Astrocyte (in vitro differentiated cells and primary cell): ENCODE measurements around the gene ADGRG7. TPM values are rescaled to one million over a fixed set of nuclear protein-coding genes. Genes with fewer than 3 reads are reported as not detected.

Experiments
- DNase-seq: peaks from one replicate; pipeline ENCODE4 v3.0.0-alpha.2; 2010; ENCODE audit warnings: low read depth
- FAIRE-seq: peaks from 2 replicates; lab custom pipeline; 2011; peaks lifted over from hg19 to GRCh38; lab: Jason Lieb, UNC
- H2AFZ ChIP-seq: 2 replicates; pipeline ENCODE4 v1.6.0; 2012; ENCODE audit warnings: low read depth, low read length, inconsistent platforms
- H3K27ac ChIP-seq: 2 replicates; pipeline ENCODE4 v1.5.1; 2011; ENCODE audit warnings: low read depth, low read length, inconsistent platforms
- H3K27me3 ChIP-seq: 2 replicates; pipeline ENCODE4 v1.6.0; 2011; ENCODE audit warnings: low read length, inconsistent platforms; ENCODE audit not compliant: insufficient read depth
- H3K36me3 ChIP-seq: 2 replicates; pipeline ENCODE4 v1.5.1; 2011; ENCODE audit warnings: low read length, inconsistent platforms; ENCODE audit not compliant: insufficient read depth
- H3K4me1 ChIP-seq: 2 replicates; pipeline ENCODE4 v1.5.1; 2011; ENCODE audit warnings: low read length, inconsistent platforms; ENCODE audit not compliant: insufficient read depth
- H3K4me2 ChIP-seq: 2 replicates; pipeline ENCODE4 v1.6.0; 2012; ENCODE audit warnings: low read length, inconsistent platforms
- H3K4me3 ChIP-seq: 2 replicates; pipeline ENCODE4 v1.5.1; 2011; ENCODE audit warnings: low read depth, mild to moderate bottlenecking, low read length, inconsistent platforms; ENCODE audit not compliant: insufficient read depth
- H3K79me2 ChIP-seq: 2 replicates; pipeline ENCODE4 v1.6.0; 2012; ENCODE audit warnings: mild to moderate bottlenecking, low read length, inconsistent platforms; ENCODE audit not compliant: insufficient read depth
- H3K9ac ChIP-seq: 2 replicates; pipeline ENCODE4 v1.6.0; 2012; ENCODE audit warnings: mild to moderate bottlenecking, low read length, inconsistent platforms
- H3K9me3 ChIP-seq: 2 replicates; pipeline ENCODE4 v1.5.1; 2012; ENCODE audit warnings: low read depth, mild to moderate bottlenecking, low read length, inconsistent platforms; ENCODE audit not compliant: insufficient read depth
- H4K20me1 ChIP-seq: 2 replicates; pipeline ENCODE4 v1.6.0; 2012; ENCODE audit warnings: low read length, inconsistent platforms; ENCODE audit not compliant: insufficient read depth
- H3K27ac Mint-ChIP-seq: one replicate; pipeline ENCODE4 v1.8.0; 2021; ENCODE audit warnings: mild to moderate bottlenecking, mixed read lengths; ENCODE audit not compliant: unreplicated experiment
- H3K27me3 Mint-ChIP-seq: one replicate; pipeline ENCODE4 v1.8.0; 2021; ENCODE audit warnings: low read depth, mixed read lengths; ENCODE audit not compliant: unreplicated experiment
- H3K36me3 Mint-ChIP-seq: one replicate; pipeline ENCODE4 v1.8.0; 2021; ENCODE audit warnings: low read depth, mixed read lengths; ENCODE audit not compliant: unreplicated experiment
- H3K4me1 Mint-ChIP-seq: one replicate; pipeline ENCODE4 v1.8.0; 2021; ENCODE audit warnings: low read depth, mixed read lengths; ENCODE audit not compliant: unreplicated experiment
- H3K4me3 Mint-ChIP-seq: one replicate; pipeline ENCODE4 v1.8.0; 2021; ENCODE audit warnings: mild to moderate bottlenecking, moderate library complexity, mixed read lengths; ENCODE audit not compliant: unreplicated experiment
- H3K9me3 Mint-ChIP-seq: one replicate; pipeline ENCODE4 v1.8.0; 2021; ENCODE audit warnings: mild to moderate bottlenecking, mixed read lengths; ENCODE audit not compliant: unreplicated experiment
- CTCF ChIP-seq: IDR thresholded peaks from 2 replicates; pipeline ENCODE4 v1.5.1; 2011; ENCODE audit warnings: low read depth, mild to moderate bottlenecking, inconsistent platforms, low read length, moderate library complexity; ENCODE audit not compliant: insufficient read depth
- EZH2 ChIP-seq: IDR thresholded peaks from 2 replicates; pipeline ENCODE4 v1.6.1; 2012; ENCODE audit warnings: mild to moderate bottlenecking, low read length, inconsistent platforms; ENCODE audit not compliant: insufficient read depth
- total RNA-seq: library from RNA; stranded (reverse); gene quantifications from 2 replicates; pipeline ENCODE4 v1.2.1, GENCODE V29; 2021

The ADGRG7 gene
- total RNA-seq, 1 donor from 2014 or later = not detected

GRCh38 chr3:100708644-100708988 lies 99.2 kb downstream of the ADGRG7 start:
- Histone ChIP-seq H3K27ac (peak overlapping the region; percentile 62), H3K79me2 (peaks cover 38% of the 10 kb centered on the region), H3K4me3 (peak overlapping the region; percentile 64), H3K27me3 (no peaks in the 10 kb centered on the region), H3K9me3 (no peaks in the 10 kb centered on the region), H4K20me1 (peaks cover 35% of the 10 kb centered on the region), H3K4me2 (peak overlapping the region; percentile 84), H3K9ac (peak overlapping the region; percentile 65), H2AFZ (peak overlapping the region; percentile 58), H3K36me3 (peaks cover 2% of the 10 kb centered on the region), H3K4me1 (peaks cover 11% of the 10 kb centered on the region)
- TF ChIP-seq CTCF (no peak), EZH2 (no peak)
- H3K4me3 Mint-ChIP-seq = peak overlapping the region; percentile 78
- peak overlapping the region; percentile 93 for H3K27ac Mint-ChIP-seq
- H3K27me3 Mint-ChIP-seq = peaks cover 17% of the 10 kb centered on the region
- peaks cover 25% of the 10 kb centered on the region for H3K4me1 Mint-ChIP-seq
- no peak for DNase-seq
- H3K9me3 Mint-ChIP-seq = peaks cover 3% of the 10 kb centered on the region
- H3K36me3 Mint-ChIP-seq = peaks cover 4% of the 10 kb centered on the region
- no peak for FAIRE-seq

GRCh38 chr3:100708989-100709841 lies 99.8 kb downstream of the ADGRG7 start, which contains the start of gene TFG:
TFG (plus strand) TSS chr3:100709494; CDS start chr3:100713686, 4,192 bp downstream.
- Histone ChIP-seq H3K79me2 (peaks cover 44% of the 10 kb centered on the region), H2AFZ (peak within 1 kb of the TSS; percentile 58), H3K4me3 (peak within 1 kb of the TSS; percentile 88), H3K9ac (peak within 1 kb of the TSS; percentile 94), H3K27me3 (no peaks in the 10 kb centered on the region), H4K20me1 (peaks cover 40% of the 10 kb centered on the region), H3K9me3 (no peaks in the 10 kb centered on the region), H3K36me3 (peaks cover 7% of the 10 kb centered on the region), H3K27ac (peak within 1 kb of the TSS; percentile 92), H3K4me2 (peak within 1 kb of the TSS; percentile 96), H3K4me1 (peaks cover 11% of the 10 kb centered on the region)
- peaks cover 17% of the 10 kb centered on the region for H3K27me3 Mint-ChIP-seq
- H3K4me1 Mint-ChIP-seq = peaks cover 26% of the 10 kb centered on the region
- peak within 1 kb of the TSS; percentile 88 for H3K4me3 Mint-ChIP-seq
- peaks cover 4% of the 10 kb centered on the region for H3K36me3 Mint-ChIP-seq
- H3K27ac Mint-ChIP-seq = peak within 1 kb of the TSS; percentile 93
- DNase-seq (peak; percentile 97), FAIRE-seq (peak; percentile 77)
- H3K9me3 Mint-ChIP-seq = peaks cover 3% of the 10 kb centered on the region
- TF ChIP-seq CTCF (no peak), EZH2 (no peak)

- DNase-seq (peak; percentile 2), FAIRE-seq (no peak)
- H3K27me3 ChIP-seq = no peaks in the 10 kb centered on the region
- Mint-ChIP-seq H3K9me3 (peaks cover 3% of the 10 kb centered on the region), H3K27ac (peak overlapping the region; percentile 78), H3K27me3 (peaks cover 17% of the 10 kb centered on the region), H3K4me1 (peaks cover 26% of the 10 kb centered on the region), H3K4me3 (peak overlapping the region; percentile 88), H3K36me3 (peaks cover 4% of the 10 kb centered on the region)
- TF ChIP-seq CTCF (no peak), EZH2 (no peak)
- peaks cover 11% of the 10 kb centered on the region for H3K36me3 ChIP-seq
- H3K9ac ChIP-seq = peak overlapping the region; percentile 94
- H3K9me3 ChIP-seq = no peaks in the 10 kb centered on the region
- H3K27ac ChIP-seq = peak overlapping the region; percentile 92
- peak overlapping the region; percentile 96 for H3K4me2 ChIP-seq
- H3K4me1 ChIP-seq = peaks cover 11% of the 10 kb centered on the region
- peaks cover 51% of the 10 kb centered on the region for H3K79me2 ChIP-seq
- H2AFZ ChIP-seq = no peak overlapping the region
- peaks cover 46% of the 10 kb centered on the region for H4K20me1 ChIP-seq
- peak overlapping the region; percentile 88 for H3K4me3 ChIP-seq
Observed at GRCh38 chr3:100709842-100710260, 100.5 kb downstream of the ADGRG7 start.
